HG03442 (cell line): ENCODE data around the gene ABHD2.
"Not testable (repeated sequence)": the region's sequence is repeated elsewhere in the genome, so short reads cannot be mapped to it uniquely, and the experiment has no call there.

ENCODE experiments used
- ATAC-seq: cut with Tn5 transposase; IDR thresholded peaks from one replicate; pipeline ENCODE4 v1.9.1; 2021; ENCODE audit warnings: mild to moderate bottlenecking, moderate library complexity; ENCODE audit not compliant: unreplicated experiment

Gene ABHD2

DNA sequence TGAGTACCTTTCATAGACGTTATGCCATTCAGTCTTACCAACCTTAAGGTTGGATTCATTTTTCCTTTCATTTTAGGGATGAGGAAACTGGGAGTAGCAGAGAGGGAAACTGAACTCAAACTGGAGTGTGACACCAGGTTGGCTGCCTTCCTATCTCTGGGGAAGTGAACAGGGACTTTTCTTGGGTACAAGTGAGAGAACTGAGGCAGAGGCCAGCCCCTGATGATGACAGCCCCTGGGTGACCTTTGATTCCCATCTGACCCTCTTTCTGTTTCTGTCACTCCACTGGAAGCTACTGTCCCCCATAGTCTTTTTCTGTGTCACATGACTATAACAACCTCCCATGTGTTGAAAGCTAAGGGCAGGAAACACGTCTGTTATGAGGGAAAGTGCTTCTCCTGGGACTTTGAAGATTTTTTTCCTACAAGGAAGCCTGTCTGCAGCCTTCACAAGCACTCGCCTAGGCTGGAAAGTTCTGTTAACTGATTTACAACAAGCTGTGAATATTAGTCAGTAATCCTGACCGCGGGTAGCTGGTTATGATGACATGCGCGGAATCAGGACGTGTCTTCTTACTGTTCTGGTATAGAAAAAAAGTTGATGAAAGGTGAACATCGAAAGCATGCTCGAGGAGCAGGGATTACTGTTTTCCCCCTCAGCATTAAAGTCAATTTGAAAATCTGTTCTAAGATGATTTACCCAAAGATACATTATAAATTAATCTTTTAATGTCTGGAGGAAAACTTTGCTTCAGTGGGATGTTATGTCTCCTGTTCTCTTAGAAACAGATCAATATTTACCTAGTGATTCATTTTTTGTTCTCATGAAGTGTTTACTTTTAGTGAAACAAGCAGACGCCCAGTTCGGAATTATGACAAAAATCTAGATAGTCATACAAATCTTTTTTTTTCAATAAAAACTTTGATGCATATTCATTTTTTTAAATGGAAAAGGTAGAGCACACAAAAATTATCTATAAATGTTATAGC lies 31.5 kb downstream of the ABHD2 start:
- ATAC-seq, result no peak

DNA sequence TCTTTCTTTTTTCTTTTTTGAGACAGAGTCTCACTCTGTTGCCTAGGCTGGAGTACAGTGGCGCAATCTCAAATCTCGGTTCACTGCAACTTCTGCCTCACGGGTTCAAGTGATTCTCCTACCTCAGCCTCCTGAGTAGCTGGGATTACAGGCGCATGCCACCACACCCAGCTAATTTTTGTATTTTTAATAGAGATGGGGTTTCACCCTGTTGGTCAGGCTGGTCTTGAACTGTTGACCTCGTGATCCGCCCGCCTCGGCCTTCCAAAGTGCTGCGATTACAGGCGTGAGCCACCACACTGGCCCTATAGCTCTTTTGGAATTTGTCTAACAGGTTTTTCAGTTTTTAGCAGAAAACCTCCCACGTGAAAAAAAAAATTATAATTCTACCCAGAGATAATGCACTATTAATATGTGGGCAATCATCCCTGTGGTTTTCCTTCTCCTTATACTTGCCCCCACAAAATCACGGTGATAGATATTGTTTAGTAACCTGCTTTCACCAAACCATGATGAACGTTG lies 32.3 kb downstream of the ABHD2 start:
- ATAC-seq, result not testable (repeated sequence)

DNA sequence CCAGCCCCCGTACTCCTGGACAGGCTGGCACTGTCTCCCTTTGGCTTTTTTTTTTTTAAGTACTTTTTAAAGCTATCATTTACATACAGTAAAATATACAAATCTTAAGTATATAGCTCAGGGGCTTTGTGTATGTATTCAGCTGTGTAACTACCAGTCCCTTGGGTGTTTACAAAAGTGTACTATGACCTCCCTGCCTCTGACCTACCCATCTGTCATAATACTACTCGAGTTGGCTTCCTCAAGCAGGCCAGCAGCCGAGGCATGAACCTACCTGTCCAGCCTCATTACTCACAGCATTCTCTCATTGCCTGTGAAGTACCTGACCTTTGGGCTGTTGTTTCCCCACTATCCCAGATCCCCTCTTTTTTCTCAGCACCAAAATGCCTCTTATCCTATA lies 33.2 kb downstream of the ABHD2 start:
- no peak for ATAC-seq

DNA sequence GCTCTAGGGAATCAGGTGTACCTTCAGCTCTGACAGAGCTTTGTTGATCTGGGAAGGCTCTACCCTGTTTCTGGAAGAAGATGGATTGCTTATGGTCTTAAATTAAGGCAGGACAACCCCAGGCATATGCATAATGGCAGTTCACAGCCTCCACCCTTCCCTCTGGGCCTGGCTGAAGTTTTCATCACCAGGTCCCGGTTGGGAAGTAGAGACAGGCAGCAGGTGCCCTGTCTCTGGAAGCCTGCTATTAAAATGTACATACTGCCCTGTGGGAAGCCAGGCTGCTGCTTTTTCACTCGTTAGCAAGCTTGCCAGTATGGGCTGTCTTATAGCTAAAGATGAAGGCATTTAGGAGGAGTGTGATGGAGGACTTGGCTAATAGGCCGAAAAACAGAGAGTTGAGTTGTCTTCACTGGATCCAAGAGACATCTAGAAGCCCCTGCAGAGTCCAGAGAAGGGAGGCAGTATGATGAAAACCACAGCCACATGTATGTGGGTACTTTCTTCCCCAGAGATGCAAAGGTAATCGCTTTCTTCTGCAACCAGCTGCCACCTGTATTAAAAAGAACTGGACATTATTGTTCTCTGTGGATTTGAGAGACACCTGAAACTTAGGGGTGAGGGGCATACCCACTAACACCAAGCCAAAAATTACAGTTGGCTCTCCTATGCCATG lies 34.4 kb downstream of the ABHD2 start:
- no peak for ATAC-seq

DNA sequence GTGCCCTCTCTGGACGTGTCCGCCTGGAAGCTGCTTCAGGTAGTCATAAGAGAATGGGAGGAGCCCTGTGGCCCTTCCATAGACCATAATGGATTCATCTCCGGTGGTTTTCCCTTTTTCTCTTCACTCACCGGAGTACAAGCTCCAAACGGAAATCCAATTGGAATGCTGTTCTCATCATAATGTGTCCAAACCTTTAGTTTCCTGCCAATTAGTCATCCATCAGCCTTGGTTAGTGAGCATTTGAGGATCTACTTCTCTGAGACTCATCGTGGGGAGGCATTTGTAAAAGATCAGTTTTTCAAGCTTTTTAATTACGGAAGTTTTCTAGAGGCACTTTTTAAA lies 34.9 kb downstream of the ABHD2 start:
- ATAC-seq, result no peak

DNA sequence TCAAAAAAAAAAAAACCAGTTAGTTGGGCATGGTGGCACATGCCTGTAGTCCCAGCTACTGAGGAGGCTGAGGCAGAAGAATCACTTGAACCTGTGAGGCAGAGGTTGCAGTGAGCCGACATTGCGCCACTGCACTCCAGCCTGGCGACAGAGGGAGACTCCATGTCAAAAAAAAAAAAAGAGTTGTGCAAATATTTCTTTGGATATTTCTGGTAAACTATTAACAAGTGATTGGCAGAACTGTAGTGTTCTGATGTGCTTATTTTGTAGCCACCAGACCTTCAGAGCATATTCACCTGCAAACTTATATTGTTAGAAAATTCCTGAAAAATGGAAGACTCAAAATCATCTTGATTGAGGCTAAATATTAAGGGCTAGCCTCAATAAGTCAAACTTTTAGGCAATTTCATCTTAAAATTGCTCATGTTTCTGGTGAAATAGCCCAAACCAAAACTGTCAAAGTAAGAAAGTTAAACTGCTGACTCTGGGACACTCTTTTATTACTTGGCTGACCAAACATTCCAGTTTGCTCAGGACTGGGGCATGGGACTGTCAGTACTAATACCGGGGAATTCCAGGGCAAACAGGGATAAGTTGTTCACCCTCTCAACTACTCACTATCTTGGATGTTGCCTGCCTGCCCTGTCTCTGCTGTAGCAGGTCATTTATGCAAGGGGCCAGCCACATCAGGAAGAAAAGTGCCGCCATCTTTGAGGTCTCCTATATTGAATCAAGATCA lies 37.0 kb downstream of the ABHD2 start:
- no peak for ATAC-seq

DNA sequence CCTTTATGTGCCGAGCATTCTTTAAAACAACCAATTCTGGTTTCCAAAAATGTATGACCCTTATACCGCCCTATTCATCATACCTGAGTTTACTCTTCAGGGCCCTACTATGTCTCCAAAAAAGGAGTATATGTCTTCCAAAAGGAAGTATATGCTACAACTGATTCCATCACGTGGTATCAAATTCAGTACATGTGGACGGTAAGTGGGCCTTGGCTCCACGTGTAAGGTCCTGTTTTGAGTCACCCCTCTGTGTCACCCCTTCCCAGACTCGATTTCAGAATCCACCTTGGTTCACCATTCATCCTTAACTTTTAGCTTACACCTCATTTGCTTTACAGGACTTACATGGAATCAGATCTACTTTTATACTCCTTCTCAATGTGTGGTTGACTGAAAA lies 37.8 kb downstream of the ABHD2 start:
- no peak for ATAC-seq

DNA sequence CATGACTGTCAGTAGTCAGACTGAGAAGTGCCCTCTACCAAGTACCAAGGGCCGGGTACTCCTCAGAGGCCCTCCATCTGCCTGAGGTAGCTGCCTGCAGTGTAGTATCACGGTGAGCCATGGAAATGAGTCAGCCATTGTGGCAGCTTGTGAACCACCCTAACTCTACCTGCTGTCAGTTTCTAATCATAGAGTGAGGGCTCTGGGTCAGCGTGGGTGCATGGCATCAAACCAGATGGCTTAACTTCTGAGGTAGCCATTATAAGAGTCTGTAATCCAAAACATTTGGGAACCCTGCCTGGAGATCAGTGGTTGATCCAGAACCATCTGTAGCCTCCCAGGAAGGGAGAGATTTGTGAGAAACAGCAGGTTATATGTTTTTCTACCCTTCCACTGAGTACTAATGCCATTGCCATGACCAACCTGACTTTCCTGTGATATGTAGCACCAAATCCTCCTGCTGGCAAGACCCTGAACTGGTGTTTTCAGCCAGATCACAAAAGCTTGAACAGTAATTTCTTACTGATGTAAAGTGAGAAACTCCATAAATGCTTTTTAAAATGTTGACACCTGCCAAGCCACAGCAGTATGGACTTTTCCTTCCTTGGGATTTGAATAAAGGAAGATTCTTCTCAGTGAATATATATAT lies 38.9 kb downstream of the ABHD2 start:
- ATAC-seq, result no peak

DNA sequence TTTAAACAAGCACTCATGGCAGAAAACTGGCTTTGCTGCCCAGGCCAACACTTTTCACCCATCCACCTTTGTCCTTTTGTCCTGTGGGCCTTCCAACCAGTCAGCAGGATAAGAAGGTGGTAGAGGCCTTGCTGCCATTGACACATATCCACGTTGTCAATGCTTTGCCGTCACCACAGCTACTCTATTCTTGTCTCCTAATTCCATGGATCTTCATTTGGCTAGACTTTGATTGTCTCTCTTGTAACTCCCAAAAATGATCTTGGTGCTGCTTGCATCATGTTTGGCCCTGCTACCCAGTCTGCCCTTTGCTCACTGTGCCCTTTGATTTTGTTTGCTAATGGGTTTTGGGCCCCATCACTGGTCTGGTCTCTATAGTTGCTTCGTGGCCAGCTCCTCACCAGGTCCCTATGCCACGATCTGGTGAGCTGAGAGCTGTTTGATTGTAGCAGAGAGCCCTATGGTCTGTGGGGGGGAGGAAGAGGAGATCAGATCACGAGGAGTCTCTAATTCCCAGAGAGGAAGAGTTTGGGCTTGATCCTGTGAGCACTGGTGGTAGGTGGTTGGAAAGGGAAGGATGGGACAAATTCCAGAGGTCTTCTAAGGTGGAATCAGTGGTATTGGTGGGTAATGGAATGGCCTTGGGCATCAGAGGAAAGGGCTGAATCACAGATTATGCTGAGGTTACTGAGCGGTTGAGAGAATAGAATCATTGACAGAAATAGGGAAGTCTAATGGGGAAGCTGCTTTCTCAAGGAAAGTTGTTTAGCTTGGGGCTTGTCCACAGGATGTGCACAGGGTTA lies 40.3 kb downstream of the ABHD2 start:
- ATAC-seq, result no peak

DNA sequence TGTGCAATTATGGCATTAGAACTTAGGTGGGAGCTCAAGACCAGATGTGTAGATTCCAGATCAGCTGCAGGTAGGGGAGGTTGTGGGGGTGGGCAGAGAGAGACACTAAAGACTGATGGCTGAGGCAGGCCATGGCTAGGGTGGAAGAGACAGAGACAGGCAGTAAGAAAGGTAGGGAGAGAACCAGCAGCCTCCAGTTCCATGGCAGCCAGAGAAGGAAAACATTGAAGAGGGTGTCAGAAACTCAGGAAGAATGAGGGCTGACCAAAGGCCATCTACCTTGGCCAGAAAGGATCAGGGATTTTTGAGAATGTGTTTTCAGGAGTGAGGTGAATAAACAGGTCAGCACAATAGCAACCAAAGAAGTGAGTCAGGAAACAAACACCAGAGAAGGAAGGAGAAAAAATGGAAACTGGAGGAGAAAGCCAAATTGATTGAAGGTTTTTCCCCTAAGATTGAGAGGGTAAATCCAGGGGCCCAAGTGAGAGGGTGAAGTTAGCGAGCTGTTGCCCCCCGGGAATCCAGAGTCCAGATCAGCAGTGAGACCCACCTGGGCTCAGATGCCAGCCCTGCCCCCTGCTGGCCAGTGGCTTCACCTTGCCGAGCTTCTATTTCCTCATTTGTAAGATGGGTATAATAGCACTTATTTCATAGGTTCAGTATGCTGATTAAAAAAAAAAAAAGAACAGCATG lies 41.0 kb downstream of the ABHD2 start:
- ATAC-seq, result peak; percentile 45

DNA sequence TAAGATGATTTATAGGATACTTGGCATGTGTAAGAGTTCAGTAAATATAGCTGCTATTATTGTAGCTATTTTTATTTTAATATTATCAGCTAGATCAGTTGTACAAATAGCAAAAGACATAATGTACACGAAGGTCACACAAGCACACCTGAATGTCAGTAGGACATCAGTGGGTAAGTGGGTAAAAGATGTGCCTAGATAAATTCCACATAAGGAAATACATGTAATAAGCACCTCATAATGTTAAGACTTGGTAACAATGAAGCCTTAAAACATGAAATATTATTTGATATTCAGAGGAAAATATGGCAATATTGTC lies 41.5 kb downstream of the ABHD2 start:
- no peak for ATAC-seq

DNA sequence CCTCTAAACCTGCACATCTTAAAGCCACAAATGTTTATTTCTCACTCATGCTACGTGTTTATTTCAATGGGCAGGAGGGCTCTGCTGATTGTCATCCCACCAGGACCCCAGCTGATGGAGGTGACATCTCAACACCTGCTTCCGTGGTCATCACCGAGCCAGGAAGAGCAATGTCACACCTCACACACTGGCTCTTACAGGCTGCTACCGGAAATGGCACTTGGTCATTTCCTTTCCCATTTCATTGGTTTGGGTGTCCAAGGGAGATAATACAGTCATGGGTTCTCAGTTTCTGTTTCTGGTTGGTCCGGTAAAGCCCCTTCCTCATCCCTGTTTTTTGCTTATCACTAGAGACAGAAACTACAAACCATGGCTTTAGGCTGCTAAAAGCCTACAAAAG lies 41.9 kb downstream of the ABHD2 start:
- peak; percentile 68 for ATAC-seq

DNA sequence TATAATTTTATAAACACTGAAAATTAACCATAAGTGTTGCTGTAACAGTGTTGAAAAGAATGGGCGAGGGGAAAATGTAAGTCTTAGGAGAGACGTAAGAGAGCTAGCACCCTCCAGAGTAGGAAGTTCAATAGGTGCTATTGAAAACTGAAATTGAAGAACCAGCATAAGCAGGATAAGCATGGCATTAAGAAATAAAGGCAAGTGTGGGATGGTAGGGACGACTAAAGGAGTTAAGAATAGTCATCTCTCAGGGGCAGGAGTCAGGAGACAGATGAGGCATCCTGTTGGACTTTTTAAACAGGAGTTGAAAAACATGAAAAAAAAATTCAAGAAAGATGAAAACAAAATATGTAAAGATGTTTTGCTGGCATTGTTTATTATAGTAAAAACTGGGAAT lies 43.5 kb downstream of the ABHD2 start:
- ATAC-seq, result no peak

DNA sequence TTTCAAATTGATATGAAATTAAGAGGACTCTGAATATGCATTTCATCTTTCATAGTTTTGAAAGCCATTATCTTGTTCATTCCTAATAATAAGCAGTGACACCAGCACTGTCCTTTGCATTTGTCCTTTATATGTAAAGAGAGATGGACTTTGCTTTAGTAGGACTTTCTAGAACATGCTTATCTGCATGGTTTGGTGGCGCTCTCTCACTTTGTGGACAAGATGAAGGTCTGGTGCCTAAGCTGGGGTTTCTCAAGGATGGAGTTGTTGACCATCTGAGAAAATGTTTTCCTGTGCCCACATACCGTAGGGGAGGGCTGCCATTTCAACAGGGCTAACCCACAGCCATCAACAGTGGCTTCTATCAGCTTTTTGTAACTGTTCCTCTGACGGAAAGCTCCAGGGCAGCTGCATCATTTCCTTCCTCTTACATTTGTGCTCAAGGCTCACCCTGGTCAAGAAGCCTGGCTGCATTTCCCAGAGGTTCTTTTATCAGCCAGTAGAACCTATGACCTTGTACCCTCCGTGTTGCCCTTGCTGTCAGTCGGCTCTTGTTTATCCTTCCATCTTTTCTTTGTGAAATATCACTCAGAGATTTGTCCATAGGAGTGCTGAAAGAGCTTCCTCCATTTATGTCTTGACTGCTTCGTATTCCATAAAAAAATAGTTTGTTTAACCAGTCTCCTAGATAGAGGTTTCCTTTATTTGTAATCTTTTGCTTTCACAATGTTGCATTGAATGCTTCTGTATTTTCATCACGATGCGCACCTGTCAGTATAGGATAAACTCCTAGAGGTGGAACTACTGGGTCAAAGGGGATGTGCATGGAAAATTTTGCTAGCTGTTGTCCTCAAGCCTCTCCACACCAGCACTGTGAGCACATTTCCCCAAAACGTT lies 44.6 kb downstream of the ABHD2 start:
- ATAC-seq, result no peak

DNA sequence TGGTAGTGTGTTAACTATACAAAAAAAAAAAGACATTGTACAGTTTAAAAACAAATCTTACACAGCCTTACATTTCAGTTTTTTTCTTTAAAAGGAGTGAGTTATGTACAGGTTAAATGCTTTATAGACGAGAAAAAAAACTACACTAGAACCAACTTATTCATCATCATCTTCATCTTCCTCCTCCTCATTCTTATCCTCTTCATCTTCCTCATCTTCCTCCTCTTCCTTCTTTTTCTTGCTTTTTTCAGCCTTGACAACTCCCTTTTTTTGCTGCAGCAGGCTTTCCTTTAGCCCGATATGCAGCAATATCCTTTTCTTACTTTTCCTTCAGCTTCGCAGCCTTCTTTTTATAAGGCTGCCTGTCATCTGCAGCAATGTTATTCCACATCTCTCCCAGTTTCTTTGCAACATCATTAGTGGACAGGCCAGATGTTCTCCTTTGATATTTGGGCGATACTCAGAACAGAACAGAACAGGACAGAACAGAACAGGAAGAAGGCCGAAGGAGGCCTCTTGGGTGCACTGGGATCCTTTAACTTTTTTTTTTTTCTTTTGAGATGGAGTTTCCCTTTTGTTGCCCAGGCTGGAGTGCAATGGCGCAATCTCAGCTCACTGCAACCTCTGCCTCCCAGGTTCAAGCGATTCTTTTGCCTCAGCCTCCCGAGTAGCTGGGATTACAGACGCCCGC lies 47.3 kb downstream of the ABHD2 start:
- not testable (repeated sequence) for ATAC-seq

DNA sequence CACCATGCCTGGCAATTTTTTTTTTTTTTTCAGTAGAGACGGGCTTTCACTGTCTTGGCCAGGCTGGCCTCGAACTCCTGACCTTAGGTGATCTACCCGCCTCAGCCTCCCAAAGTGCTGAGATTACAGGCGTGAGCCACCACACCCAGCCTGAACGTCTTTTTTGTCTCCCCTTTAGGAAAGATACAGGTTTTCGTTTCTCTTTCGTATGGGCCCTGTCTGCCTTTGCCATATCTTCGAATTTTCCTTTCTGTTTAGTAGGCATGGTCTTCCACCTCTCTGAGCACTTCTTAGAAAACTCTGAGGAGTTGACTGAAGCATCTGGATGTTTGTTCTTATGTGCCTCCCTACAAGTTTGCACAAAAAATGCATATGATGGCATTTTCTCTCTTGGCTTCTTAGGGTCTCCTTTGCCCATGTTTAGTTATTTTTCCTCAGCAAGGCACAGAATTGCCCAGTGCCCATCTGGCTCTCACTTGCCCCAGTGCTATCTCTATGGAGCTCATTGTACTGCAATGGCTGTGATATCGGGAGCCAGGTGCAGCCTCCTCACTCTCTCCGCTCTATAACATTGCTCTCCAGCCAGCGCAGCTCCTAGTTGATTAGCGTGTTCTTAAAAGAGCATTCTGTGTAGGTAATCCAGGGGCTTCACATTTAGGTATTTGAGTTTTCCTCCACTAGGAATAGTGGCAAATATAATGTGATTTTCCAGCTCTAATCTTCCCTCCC lies 48.0 kb downstream of the ABHD2 start:
- ATAC-seq, result no peak
